GM19438 (cell line): ENCODE measurements around the gene RGS19.

Source experiments
- ATAC-seq: cut with Tn5 transposase; IDR thresholded peaks from one replicate; pipeline ENCODE4 v1.9.1; 2021; ENCODE audit warnings: low read depth; ENCODE audit not compliant: unreplicated experiment

RGS19 gene

DNA sequence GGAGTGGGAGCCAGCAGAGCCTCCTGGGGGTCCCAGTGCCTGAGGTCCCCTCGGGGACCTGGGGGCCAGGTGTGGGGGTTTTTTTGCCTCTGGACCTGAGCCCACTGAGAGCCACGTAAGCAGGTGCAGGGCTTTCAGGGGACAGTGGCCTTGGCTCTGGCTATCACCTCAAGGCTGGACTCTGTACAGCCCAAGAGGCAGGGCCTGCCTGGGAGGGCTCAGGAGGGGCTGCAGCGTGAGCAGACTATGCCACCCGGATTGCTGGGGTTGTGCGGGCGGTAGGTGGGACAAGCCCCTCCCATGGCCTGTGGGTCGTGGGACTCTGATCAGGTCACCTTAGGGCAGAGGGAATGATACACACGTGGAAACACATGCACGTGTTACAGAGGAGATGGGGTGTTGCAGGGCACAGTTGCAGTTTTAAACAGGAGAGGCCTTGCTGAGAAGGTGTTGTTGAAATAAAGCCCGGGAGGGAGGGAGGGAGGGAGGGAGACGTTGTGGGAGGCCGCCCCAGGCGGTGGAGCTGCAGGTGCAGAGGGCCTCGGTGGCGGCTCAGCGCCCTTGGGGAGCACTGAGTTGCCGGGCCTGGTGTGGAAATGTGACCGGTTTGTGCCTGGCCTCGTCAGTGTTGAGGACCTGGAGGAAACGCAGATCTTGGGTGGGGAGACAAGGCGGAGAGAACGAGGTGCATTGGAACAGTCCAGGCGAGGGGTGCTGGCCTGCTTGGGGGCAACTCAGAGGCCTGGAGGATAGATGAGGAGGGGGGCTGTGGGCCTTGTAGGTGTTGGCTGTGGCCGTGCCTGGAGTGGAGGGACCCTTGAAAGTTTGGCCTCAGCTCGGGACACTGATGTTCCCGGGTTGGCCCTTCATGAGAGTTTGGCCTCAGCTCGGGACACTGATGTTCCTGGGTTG is 14.0 kb downstream of the RGS19 start:
- no peak for ATAC-seq

GRCh38 chr20:64064145-64064698 is 15.1 kb downstream of the RGS19 start:
- ATAC-seq: no peak

DNA sequence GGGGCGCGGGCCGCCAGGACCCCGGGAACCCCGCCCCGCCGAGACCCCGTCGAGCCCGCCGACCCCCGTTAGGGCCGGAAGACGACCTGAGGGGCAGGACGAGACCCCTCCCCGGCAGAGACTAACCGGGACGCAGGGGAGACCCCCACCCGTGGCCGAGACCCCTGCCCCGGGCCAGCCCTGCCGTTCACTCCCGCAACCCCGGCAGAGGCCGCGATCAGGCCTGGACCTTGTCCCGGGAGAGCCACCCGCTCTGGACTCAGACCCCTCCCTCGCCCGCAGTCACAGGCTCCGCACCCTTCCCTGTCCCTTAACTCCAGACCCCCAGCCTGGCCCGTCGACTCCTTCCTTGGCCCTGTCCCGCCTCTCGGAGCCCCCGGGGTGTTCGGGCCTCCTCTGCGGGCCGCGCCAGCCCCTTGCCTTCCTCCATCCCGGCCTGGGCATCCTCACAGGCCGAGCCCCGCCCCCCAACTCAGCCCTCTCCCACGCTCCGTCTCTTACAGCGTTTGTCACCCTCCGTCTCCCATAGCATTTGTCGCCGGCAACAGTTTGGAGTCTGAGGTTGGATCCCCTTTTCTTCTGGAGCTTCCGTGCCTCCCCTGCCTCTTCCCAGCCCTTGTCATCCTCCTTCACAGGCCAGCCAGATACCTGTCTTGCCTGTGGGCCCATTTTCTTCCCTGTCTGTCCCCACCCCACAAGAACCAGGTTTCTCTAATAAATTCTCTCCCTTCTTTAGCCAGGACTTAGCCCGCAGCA is 15.8 kb downstream of the RGS19 start:
- ATAC-seq: no peak

- peak; percentile 65 for ATAC-seq
Observed at GRCh38 chr20:64062596-64063388, 16.5 kb downstream of the RGS19 start, which contains the start of gene TCEA2. Gene TCEA2 (plus strand): TSS chr20:64063198. CDS start chr20:64063313, 115 bp downstream.

DNA sequence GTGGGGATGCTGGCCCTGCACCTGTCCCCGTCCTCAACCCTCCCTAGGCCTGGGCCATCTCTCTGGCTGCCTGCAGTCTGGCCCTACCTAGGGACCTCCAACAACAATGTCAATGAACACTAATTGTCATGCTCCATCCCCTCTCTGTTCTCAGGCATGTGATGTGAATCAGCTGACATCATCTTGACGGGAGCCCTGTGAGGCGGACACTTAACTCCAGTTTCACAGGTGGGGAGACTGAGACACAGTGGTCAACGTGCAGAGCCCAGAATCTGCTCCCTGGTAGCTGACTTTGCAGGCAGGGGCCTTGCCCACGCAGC is 17.1 kb downstream of the RGS19 start:
- no peak for ATAC-seq

GRCh38 chr20:64058536-64058935 is 20.8 kb downstream of the RGS19 start:
- ATAC-seq: no peak

GRCh38 chr20:64057628-64058498 is 21.5 kb downstream of the RGS19 start:
- no peak for ATAC-seq

DNA sequence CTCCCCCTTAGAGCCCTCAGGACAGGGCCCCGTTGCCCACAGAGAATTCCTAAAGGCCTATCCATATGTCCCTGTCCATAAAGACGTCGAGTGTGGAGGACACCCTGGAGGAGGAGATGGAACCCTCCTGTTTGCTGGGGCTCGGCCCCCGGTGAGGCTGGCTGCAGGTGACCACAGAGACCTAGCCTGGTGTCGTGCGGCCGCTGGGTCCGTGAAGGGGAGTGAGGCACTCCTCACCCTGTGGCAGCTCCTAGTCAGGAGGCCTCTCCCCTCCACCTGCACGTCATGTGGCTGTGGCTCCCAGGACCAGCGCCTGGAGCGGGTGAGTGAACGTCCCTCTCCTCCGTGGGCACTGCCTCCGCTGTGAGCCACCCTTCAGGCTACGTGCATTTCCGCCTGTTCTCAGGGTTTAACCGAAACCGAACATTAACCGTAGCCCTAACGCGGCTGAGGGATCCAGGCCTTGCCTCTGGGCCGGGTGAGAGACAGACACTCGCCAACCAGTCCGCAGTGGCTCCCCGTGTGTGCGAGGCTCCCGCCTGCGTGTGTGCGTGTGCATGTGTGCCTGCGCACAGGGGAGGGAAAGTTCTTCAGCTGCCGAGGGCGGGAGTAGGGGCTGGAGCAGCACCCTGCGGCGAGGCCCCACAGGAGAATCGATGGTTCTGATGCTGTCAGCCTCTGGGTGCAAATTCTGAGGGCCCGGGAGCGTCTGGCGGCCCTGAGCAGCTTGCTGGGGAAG is 22.3 kb downstream of the RGS19 start:
- no peak for ATAC-seq

- no peak for ATAC-seq
Observed at GRCh38 chr20:64056639-64056888, 22.8 kb downstream of the RGS19 start.

DNA sequence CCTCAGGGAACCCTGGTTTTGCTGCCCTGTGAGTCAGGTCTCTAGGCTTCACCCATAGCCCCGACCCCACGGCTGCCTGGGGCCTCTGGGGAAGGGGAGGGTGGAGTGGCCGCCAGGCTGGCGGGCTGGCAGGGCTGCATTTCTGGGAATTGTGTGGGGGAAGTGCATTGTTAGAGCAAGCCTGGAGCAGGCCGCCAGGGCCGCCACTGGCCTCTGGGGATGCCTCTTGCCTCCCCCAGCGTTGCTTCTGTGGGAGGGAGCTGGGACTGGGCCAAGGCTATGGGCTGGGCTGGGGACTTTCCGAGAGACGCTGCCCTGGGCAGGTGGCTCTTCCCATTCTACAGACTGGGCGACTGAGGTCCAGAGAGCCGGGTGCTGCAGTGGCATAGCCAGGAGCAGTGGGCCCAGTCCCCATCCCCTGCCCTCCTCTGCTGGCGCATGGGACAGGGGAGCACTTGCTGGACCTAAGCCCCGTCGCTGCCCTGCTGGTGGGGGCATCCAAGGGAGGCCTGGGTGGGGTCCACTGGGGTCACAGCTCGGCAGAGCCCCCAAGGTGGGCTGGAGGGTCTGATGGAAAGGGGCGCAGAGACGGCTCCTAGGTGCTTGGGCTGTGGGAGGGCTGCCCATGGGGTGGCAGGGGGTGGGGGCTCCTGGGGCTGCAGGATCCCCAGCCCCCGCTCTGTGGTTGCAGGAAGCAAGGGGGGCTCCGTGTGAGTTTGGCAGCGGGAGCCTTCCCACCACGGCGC is 23.3 kb downstream of the RGS19 start:
- ATAC-seq: no peak

- ATAC-seq: no peak
Observed at GRCh38 chr20:64055396-64055892, 23.9 kb downstream of the RGS19 start.

GRCh38 chr20:64053841-64054661 is 25.3 kb downstream of the RGS19 start:
- ATAC-seq: no peak

GRCh38 chr20:64052987-64053840 is 26.1 kb downstream of the RGS19 start:
- no peak for ATAC-seq

DNA sequence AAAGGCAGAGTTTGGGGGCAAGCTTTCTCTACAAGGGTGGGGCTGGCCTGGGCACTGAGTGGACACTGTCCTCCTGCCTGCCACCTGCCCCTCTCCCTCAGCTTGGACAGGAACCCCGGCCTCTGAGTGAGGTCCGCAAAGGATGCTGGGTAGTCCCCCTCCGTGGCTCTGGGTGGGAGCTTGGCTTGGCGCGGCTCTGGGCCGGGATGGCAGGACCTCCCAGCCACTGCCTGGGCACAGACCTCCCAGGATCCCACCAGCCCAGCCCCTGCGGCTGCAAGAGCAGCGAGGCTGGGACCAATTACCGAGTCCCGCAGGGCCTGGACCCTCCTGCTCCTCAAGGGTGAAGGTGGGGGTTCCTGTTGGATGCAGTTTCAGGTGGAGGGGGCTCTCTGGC is 27.0 kb downstream of the RGS19 start:
- ATAC-seq: no peak

DNA sequence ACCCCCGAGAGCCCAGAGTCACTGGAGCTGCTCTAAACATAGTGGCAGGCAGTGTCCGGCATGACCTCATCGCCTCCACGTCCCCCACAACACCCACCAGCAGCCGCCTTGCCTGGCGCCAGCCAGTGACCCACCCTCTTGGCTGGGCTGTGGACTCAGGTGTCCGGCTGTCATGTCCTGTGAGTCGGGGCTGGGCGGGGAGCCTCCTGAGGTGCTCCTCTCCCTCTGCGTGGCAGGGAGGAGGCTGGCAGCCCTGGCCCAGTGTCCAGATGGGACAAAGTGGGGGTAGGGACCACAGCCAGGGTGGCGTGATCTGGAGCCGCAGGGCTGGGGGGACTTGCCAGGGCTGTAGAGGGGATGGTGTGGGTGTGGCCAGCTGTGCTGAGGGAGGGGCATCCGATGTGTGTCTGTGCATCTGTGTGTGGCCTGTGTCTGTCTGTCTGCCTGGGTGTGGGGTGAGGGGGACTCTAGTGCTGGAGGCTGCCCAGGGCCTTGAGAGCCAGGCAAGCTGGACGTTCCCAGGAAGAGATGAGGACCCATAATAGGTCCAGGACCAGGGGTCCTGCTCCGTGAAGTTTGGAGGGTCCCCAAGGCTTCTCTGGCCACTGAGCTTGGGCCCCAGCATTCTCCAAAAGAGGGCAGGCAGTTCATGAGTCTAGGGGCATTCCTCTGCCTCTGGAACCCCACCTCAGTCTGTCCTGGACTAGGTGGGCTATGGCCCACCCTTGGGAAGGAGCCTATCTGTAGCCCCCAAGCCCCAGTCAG is 27.6 kb downstream of the RGS19 start:
- ATAC-seq: no peak

- no peak for ATAC-seq
Observed at GRCh38 chr20:64051033-64051452, 28.3 kb downstream of the RGS19 start.
